K562 (cell line): Measurements from ENCODE around the gene PPP6R3. TPM values are rescaled to one million over a fixed set of nuclear protein-coding genes. Genes with fewer than 3 reads are reported as not detected.

ENCODE experiments used
- ATAC-seq: fragments of 200-7000 bp; cut with Tn5 transposase; 3 replicates; pipeline ENCODE4 v1.9.1; 2020; ENCODE audit warnings: moderate library complexity
- BruUV-seq: library from RNA; stranded (reverse); fragments of 400-500 nt; replicated peaks from 2 replicates; lab custom pipeline; 2021; lab: Mats Ljungman, UMichigan
- CTCF ChIA-PET: fragments of 300-600 bp; formaldehyde crosslinking; extraction: SDS; loops from one replicate; lab custom pipeline; 2021; ENCODE audit warnings: low intra/inter-chr PET ratio; lab: Yijun Ruan, JAX
- POLR2A ChIA-PET: fragments of 300-600, 350-650 bp; sonication (Branson Sonifier 250); formaldehyde crosslinking; extraction: SDS; loops from one replicate; lab custom pipeline; 2021; ENCODE audit warnings: antibody characterized with exemption, inconsistent platforms; lab: Yijun Ruan, JAX
- DNase-seq, 4 experiments: peaks; one replicate each; pipeline versions ENCODE4 v3.0.0 to v3.0.0-alpha.2; 2011 to 2018; ENCODE audit warnings: low spot score in 3 of 4, mixed read lengths in 3 of 4; ENCODE audit errors: extremely low read depth in 1 of 4
- FAIRE-seq: peaks from 2 replicates; lab custom pipeline; 2011; peaks lifted over from hg19 to GRCh38; lab: Jason Lieb, UNC
- H2AFZ ChIP-seq: 2 replicates; pipeline ENCODE4 v1.6.0; 2011; ENCODE audit warnings: low read depth, low read length, control low read depth, inconsistent platforms
- H3K27ac ChIP-seq: fragments of 200-600 bp; 3 replicates; pipeline ENCODE4 v1.8.0; 2011; ENCODE audit warnings: low read depth, mild to moderate bottlenecking, control low read depth, inconsistent platforms, low read length, moderate library complexity, mixed read lengths; ENCODE audit errors: extremely low read depth
- H3K27me3 ChIP-seq, 2 experiments: fragments of 300-600 bp in 1 of 2; 2 replicates in 1 of 2; 3 replicates in 1 of 2; pipeline versions ENCODE4 v1.6.0 to v1.8.0; 2011; ENCODE audit warnings: inconsistent platforms in 2 of 2, low read length in 2 of 2, mild to moderate bottlenecking in 1 of 2, mixed read lengths in 1 of 2, moderate library complexity in 1 of 2; ENCODE audit not compliant: control insufficient read depth in 2 of 2, insufficient read depth in 2 of 2
- H3K36me3 ChIP-seq: fragments of 300-600 bp; 3 replicates; pipeline ENCODE4 v1.8.0; 2011; ENCODE audit warnings: mild to moderate bottlenecking, low read length, inconsistent platforms; ENCODE audit not compliant: control insufficient read depth, insufficient read depth
- H3K4me1 ChIP-seq, 2 experiments: fragments of 200-600 bp in 1 of 2; replicated peaks in 1 of 2; 2 replicates in 1 of 2; 3 replicates in 1 of 2; pipeline versions ENCODE4 v1.5.1 to v1.8.0; 2011; ENCODE audit warnings: inconsistent platforms in 2 of 2, low read length in 2 of 2, mild to moderate bottlenecking in 1 of 2, mixed read lengths in 1 of 2, moderate library complexity in 1 of 2; ENCODE audit not compliant: control insufficient read depth in 2 of 2, insufficient read depth in 2 of 2
- H3K4me2 ChIP-seq: 2 replicates; pipeline ENCODE4 v1.6.1; 2011; ENCODE audit warnings: low read length, control low read depth, inconsistent platforms, mixed read lengths; ENCODE audit not compliant: insufficient read depth
- H3K4me3 ChIP-seq: fragments of 200-600 bp; sonication (generic), shearing (Covaris generic); 2 replicates; pipeline ENCODE4 v1.5.1; 2016; ENCODE audit warnings: control low read depth, inconsistent platforms
- H3K79me2 ChIP-seq: fragments of 200-600 bp; 3 replicates; pipeline ENCODE4 v1.8.0; 2011; ENCODE audit warnings: low read length, inconsistent platforms; ENCODE audit not compliant: control insufficient read depth, insufficient read depth
- H3K9ac ChIP-seq, 2 experiments: 2 replicates each; pipeline versions ENCODE4 v1.6.0 to v1.6.1; 2011; ENCODE audit warnings: low read depth in 2 of 2, low read length in 2 of 2, control low read depth in 1 of 2, inconsistent platforms in 1 of 2, mild to moderate bottlenecking in 1 of 2, mixed read lengths in 1 of 2; ENCODE audit not compliant: insufficient read depth in 1 of 2
- H3K9me1 ChIP-seq: one replicate; pipeline ENCODE4 v1.6.0; 2011; ENCODE audit warnings: inconsistent platforms, mild to moderate bottlenecking, low read length, moderate library complexity; ENCODE audit not compliant: control insufficient read depth, insufficient read depth
- H3K9me3 ChIP-seq: replicated peaks from 2 replicates; pipeline ENCODE4 v1.5.1; 2011; ENCODE audit warnings: low read depth, low read length, inconsistent platforms; ENCODE audit not compliant: control insufficient read depth, insufficient read depth
- H4K20me1 ChIP-seq: replicated peaks from 2 replicates; pipeline ENCODE4 v1.6.1; 2011; ENCODE audit warnings: low read length, inconsistent platforms, mixed read lengths; ENCODE audit not compliant: control insufficient read depth, insufficient read depth
- BMI1 ChIP-seq: fragments of 150-350 bp; IDR thresholded peaks from 2 replicates; pipeline ENCODE4 v1.6.1; 2014; ENCODE audit warnings: low read length
- MNT ChIP-seq, 2 experiments: fragments of 450-650 bp; conservative IDR thresholded peaks; 2 replicates each; pipeline ENCODE4 v1.6.1; 2017; ENCODE audit warnings: mild to moderate bottlenecking in 2 of 2, moderate library complexity in 2 of 2
- NFE2 ChIP-seq: IDR thresholded peaks from 2 replicates; pipeline ENCODE4 v1.6.1; 2014; ENCODE audit warnings: antibody characterized with exemption, low read depth
- ZNF766 ChIP-seq: fragments of 200-800 bp; sonication (Bioruptor generic); conservative IDR thresholded peaks from 2 replicates; pipeline ENCODE4 v1.6.1; 2016; ENCODE audit warnings: missing genetic modification characterization, missing compliant biosample characterization
- ZSCAN29 ChIP-seq: fragments of 450-650 bp; IDR thresholded peaks from 2 replicates; pipeline ENCODE4 v1.6.1; 2017
- WGBS: fragments of 100-300 bp; shearing (Covaris generic); methylation state at CpG from one replicate; pipeline ENCODE4 v1.1.6; 2016; ENCODE audit warnings: low coverage, mixed read lengths; ENCODE audit not compliant: insufficient coverage; ENCODE audit errors: missing lambda C conversion rate; 5-methylcytosine and 5-hydroxymethylcytosine counted together
- in situ Hi-C: fragments of 300-500 bp; cut with MboI; formaldehyde crosslinking; loops from 4 replicates; pipeline ENCODE4 v1.15.0; 2018; ENCODE audit warnings: inconsistent platforms, mixed read lengths
- intact Hi-C: fragments of 100-400 bp; cut with micrococcal nuclease; formaldehyde crosslinking; loops from 2 replicates; pipeline ENCODE4 v1.14.2; 2022
- polyA plus RNA-seq, 8 experiments: library from polyadenylated mRNA; depleted of rRNA in 4 of 8; stranded (reverse) in 5 of 8; unstranded in 3 of 8; fragments of >200 nt; fragmentation: Nextera tagmentation in 2 of 8; fragmentation: Illumina TruSeq in 1 of 8; extraction: Ambion mirVana in 2 of 8; extraction: Trizol in 1 of 8; gene quantifications; 2 replicates each; pipeline versions ENCODE4 v1.2.1 to v1.2.3, GENCODE V29; 2011 to 2014; ENCODE audit warnings: inconsistent platforms in 1 of 8, missing spikeins in 1 of 8
- total RNA-seq, 7 experiments: library from RNA; depleted of rRNA in 6 of 7; stranded (reverse); fragments of >200 nt in 6 of 7; fragmentation: Illumina TruSeq in 2 of 7; extraction: Trizol in 2 of 7; gene quantifications; 2 replicates each; pipeline versions ENCODE4 v1.2.1 to v1.2.3, GENCODE V29; 2011 to 2021; ENCODE audit warnings: low replicate concordance in 1 of 7
- TF ChIP-seq, protein P1 (sequence below): fragments of 450-650 bp; formaldehyde crosslinking; IDR thresholded peaks from 2 replicates; pipeline ENCODE4 v1.4.0; 2020; ENCODE audit warnings: mild to moderate bottlenecking, moderate library complexity
- TF ChIP-seq, protein P2 (sequence below): fragments of 450-650 bp; IDR thresholded peaks from 2 replicates; pipeline ENCODE4 v1.6.1; 2017; ENCODE audit warnings: antibody characterized with exemption, mild to moderate bottlenecking
- TF ChIP-seq, protein P3 (sequence below), 2 experiments: fragments of 450-650 bp in 1 of 2; IDR thresholded peaks; 2 replicates each; pipeline ENCODE4 v1.6.1; 2011 to 2017; ENCODE audit warnings: low read depth in 2 of 2, antibody characterized with exemption in 1 of 2, borderline replicate concordance in 1 of 2, low read length in 1 of 2, mild to moderate bottlenecking in 1 of 2, mixed read lengths in 1 of 2; ENCODE audit not compliant: control insufficient read depth in 1 of 2

PPP6R3 gene
- total and polyA plus RNA-seq, 9 of the 15 experiments (the other 6 are each of a cell fraction or from before 2014, with no cell fraction given): 20.3 to 117 (median 80.6) TPM

DNA sequence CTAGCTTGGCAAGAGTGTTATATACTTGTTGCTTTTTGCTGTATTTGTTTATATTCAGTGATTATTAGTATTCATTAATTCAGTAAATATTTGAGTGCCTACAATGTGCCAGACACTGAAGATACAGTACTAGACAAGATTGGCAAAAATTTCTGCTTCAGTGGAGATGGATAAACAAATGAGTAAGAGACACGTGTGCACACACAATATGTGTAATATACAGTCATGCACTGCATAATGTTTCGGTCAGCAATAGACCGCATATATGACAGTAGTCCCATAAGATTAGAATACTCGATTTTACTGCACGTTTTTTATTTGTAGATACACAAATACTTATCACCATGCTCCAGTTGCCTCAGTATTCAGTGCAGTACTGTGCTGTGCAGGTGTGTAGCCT lies 118.9 kb downstream of the PPP6R3 start:
- Histone ChIP-seq H3K9ac (no peak overlapping the region), H3K9me1 (peaks cover 3% of the 10 kb centered on the region), H3K36me3 (peaks cover 90% of the 10 kb centered on the region), H3K27ac (no peak overlapping the region), H3K4me1 (no peaks in the 10 kb centered on the region; a peak in 1 of 5 replicates), H3K9me3 (no peaks in the 10 kb centered on the region), H3K79me2 (peaks cover 4% of the 10 kb centered on the region; the same call in 1 of the 3 replicates), H2AFZ (no peak overlapping the region), H4K20me1 (no peaks in the 10 kb centered on the region), H3K27me3 (no peaks in the 10 kb centered on the region), H3K4me3 (no peak overlapping the region), H3K4me2 (no peak overlapping the region)
- intact Hi-C loops: no loop called here
- no peak for FAIRE-seq
- ChIA-PET POLR2A (no interaction called here), CTCF (no interaction called here)
- TF ChIP-seq, protein P1, sequence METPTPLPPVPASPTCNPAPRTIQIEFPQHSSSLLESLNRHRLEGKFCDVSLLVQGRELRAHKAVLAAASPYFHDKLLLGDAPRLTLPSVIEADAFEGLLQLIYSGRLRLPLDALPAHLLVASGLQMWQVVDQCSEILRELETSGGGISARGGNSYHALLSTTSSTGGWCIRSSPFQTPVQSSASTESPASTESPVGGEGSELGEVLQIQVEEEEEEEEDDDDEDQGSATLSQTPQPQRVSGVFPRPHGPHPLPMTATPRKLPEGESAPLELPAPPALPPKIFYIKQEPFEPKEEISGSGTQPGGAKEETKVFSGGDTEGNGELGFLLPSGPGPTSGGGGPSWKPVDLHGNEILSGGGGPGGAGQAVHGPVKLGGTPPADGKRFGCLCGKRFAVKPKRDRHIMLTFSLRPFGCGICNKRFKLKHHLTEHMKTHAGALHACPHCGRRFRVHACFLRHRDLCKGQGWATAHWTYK (CRISPR knock-in tag): no peak
- TF ChIP-seq ZNF766 (no peak), MNT (conservative IDR thresholded peaks at IDR 0.05) (no peak), ZSCAN29 (no peak), BMI1 (no peak), NFE2 (no peak)
- TF ChIP-seq, protein P2, sequence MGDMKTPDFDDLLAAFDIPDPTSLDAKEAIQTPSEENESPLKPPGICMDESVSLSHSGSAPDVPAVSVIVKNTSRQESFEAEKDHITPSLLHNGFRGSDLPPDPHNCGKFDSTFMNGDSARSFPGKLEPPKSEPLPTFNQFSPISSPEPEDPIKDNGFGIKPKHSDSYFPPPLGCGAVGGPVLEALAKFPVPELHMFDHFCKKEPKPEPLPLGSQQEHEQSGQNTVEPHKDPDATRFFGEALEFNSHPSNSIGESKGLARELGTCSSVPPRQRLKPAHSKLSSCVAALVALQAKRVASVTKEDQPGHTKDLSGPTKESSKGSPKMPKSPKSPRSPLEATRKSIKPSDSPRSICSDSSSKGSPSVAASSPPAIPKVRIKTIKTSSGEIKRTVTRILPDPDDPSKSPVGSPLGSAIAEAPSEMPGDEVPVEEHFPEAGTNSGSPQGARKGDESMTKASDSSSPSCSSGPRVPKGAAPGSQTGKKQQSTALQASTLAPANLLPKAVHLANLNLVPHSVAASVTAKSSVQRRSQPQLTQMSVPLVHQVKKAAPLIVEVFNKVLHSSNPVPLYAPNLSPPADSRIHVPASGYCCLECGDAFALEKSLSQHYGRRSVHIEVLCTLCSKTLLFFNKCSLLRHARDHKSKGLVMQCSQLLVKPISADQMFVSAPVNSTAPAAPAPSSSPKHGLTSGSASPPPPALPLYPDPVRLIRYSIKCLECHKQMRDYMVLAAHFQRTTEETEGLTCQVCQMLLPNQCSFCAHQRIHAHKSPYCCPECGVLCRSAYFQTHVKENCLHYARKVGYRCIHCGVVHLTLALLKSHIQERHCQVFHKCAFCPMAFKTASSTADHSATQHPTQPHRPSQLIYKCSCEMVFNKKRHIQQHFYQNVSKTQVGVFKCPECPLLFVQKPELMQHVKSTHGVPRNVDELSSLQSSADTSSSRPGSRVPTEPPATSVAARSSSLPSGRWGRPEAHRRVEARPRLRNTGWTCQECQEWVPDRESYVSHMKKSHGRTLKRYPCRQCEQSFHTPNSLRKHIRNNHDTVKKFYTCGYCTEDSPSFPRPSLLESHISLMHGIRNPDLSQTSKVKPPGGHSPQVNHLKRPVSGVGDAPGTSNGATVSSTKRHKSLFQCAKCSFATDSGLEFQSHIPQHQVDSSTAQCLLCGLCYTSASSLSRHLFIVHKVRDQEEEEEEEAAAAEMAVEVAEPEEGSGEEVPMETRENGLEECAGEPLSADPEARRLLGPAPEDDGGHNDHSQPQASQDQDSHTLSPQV: no peak
- TF ChIP-seq, protein P3, sequence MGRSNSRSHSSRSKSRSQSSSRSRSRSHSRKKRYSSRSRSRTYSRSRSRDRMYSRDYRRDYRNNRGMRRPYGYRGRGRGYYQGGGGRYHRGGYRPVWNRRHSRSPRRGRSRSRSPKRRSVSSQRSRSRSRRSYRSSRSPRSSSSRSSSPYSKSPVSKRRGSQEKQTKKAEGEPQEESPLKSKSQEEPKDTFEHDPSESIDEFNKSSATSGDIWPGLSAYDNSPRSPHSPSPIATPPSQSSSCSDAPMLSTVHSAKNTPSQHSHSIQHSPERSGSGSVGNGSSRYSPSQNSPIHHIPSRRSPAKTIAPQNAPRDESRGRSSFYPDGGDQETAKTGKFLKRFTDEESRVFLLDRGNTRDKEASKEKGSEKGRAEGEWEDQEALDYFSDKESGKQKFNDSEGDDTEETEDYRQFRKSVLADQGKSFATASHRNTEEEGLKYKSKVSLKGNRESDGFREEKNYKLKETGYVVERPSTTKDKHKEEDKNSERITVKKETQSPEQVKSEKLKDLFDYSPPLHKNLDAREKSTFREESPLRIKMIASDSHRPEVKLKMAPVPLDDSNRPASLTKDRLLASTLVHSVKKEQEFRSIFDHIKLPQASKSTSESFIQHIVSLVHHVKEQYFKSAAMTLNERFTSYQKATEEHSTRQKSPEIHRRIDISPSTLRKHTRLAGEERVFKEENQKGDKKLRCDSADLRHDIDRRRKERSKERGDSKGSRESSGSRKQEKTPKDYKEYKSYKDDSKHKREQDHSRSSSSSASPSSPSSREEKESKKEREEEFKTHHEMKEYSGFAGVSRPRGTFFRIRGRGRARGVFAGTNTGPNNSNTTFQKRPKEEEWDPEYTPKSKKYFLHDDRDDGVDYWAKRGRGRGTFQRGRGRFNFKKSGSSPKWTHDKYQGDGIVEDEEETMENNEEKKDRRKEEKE (IDR thresholded peaks at IDR 0.05; ENCODE audit: borderline replicate concordance in 1 of 2, control insufficient read depth in 1 of 2, low read depth in 2 of 2, low read length in 1 of 2): no peak
- DNase-seq: no peak
- 83% methylated on average over 5 of the region's 5 CpGs for WGBS
- no TSS peak for BruUV-seq
- in situ Hi-C loops: no loop called here
- no peak for ATAC-seq
